Stimulated activated naive CD8-positive, alpha-beta T cell treated with anti-CD3 and anti-CD28 coated beads, Interleukin-15, amount 100 ng/mL, for 72 hours (primary cell): ENCODE data around the gene PLK5.
A peak's percentile ranks its signal among the peaks of the same experiment; 100 is the strongest.

ENCODE experiments used
- ATAC-seq: fragments of 150-1000 bp; cut with Tn5 transposase; 2 replicates; pipeline ENCODE4 v1.10.0; 2021; ENCODE audit warnings: mild to moderate bottlenecking, moderate library complexity
- DNase-seq, 2 donors: peaks; one replicate each; pipeline ENCODE4 v3.0.0; 2021 to 2022
- H3K27ac Mint-ChIP-seq, 2 donors: one replicate each; pipeline ENCODE4 v1.8.0; 2022; ENCODE audit warnings: mild to moderate bottlenecking in 2 of 2, mixed read lengths in 2 of 2, moderate library complexity in 2 of 2
- H3K27me3 Mint-ChIP-seq: one replicate; pipeline ENCODE4 v1.8.0; 2022; ENCODE audit warnings: mixed read lengths
- H3K4me1 Mint-ChIP-seq: one replicate; pipeline ENCODE4 v1.8.0; 2022; ENCODE audit warnings: mild to moderate bottlenecking, mixed read lengths
- H3K4me3 Mint-ChIP-seq, 2 donors: one replicate each; pipeline ENCODE4 v1.8.0; 2022; ENCODE audit warnings: mild to moderate bottlenecking in 2 of 2, mixed read lengths in 2 of 2, moderate library complexity in 1 of 2
- H3K9me3 Mint-ChIP-seq, 2 donors: one replicate each; pipeline ENCODE4 v1.8.0; 2022; ENCODE audit warnings: mixed read lengths in 2 of 2

Gene PLK5

GRCh38 chr19:1549332-1549945 is 25.6 kb downstream of the PLK5 start:
- DNase-seq, result no peak
- H3K4me3 Mint-ChIP-seq, result no peak overlapping the region
- no peaks in the 10 kb centered on the region for H3K9me3 Mint-ChIP-seq
- peak overlapping the region in 1 of 2 donors; percentile 7 for H3K27ac Mint-ChIP-seq
- H3K4me1 Mint-ChIP-seq, result peaks cover 7% of the 10 kb centered on the region
- no peak for ATAC-seq
- H3K27me3 Mint-ChIP-seq, result peaks cover 42% of the 10 kb centered on the region

- Mint-ChIP-seq H3K27ac (no peak overlapping the region), H3K9me3 (no peaks in the 10 kb centered on the region), H3K4me3 (no peak overlapping the region), H3K4me1 (peaks cover 2% of the 10 kb centered on the region), H3K27me3 (peaks cover 26% of the 10 kb centered on the region)
- no peak for ATAC-seq
- DNase-seq, result no peak
These were observed 27.5 kb downstream of the PLK5 start for GRCh38 chr19:1551068-1552040.

GRCh38 chr19:1553415-1553814 is 29.5 kb downstream of the PLK5 start:
- DNase-seq (no peak), ATAC-seq (no peak)
- Mint-ChIP-seq H3K9me3 (no peaks in the 10 kb centered on the region), H3K4me1 (no peaks in the 10 kb centered on the region), H3K27ac (no peak overlapping the region), H3K4me3 (no peak overlapping the region), H3K27me3 (peaks cover 13% of the 10 kb centered on the region)

- ATAC-seq, result no peak
- no peak for DNase-seq
- Mint-ChIP-seq H3K27me3 (peaks cover 13% of the 10 kb centered on the region), H3K4me3 (no peak overlapping the region), H3K27ac (no peak overlapping the region), H3K4me1 (no peaks in the 10 kb centered on the region), H3K9me3 (no peaks in the 10 kb centered on the region)
These were observed 31.1 kb downstream of the PLK5 start for GRCh38 chr19:1554968-1555367.

GRCh38 chr19:1555487-1556389 is 31.9 kb downstream of the PLK5 start:
- Mint-ChIP-seq H3K27me3 (peaks cover 13% of the 10 kb centered on the region), H3K4me1 (no peaks in the 10 kb centered on the region), H3K27ac (no peak overlapping the region), H3K9me3 (no peaks in the 10 kb centered on the region), H3K4me3 (no peak overlapping the region)
- no peak for DNase-seq
- ATAC-seq, result peak; percentile 67

- Mint-ChIP-seq H3K4me3 (no peak overlapping the region), H3K4me1 (no peaks in the 10 kb centered on the region), H3K9me3 (no peaks in the 10 kb centered on the region), H3K27ac (no peak overlapping the region), H3K27me3 (peaks cover 12% of the 10 kb centered on the region)
- ATAC-seq (peak; percentile 27), DNase-seq (no peak)
These were observed 32.7 kb downstream of the PLK5 start for GRCh38 chr19:1556390-1557070.

- Mint-ChIP-seq H3K4me3 (no peak overlapping the region), H3K27ac (no peak overlapping the region), H3K27me3 (no peaks in the 10 kb centered on the region), H3K4me1 (no peaks in the 10 kb centered on the region), H3K9me3 (no peaks in the 10 kb centered on the region)
- no peak for ATAC-seq
- no peak for DNase-seq
These were observed 34.7 kb downstream of the PLK5 start for GRCh38 chr19:1558552-1558951.

- no peaks in the 10 kb centered on the region for H3K9me3 Mint-ChIP-seq
- peak overlapping the region in 1 of 2 donors; percentile 80 for H3K27ac Mint-ChIP-seq
- H3K4me3 Mint-ChIP-seq, result no peak overlapping the region
- no peaks in the 10 kb centered on the region for H3K4me1 Mint-ChIP-seq
- no peaks in the 10 kb centered on the region for H3K27me3 Mint-ChIP-seq
- DNase-seq, result no peak
- ATAC-seq, result no peak
These were observed 36.5 kb downstream of the PLK5 start for GRCh38 chr19:1560286-1560882.

GRCh38 chr19:1561236-1561842 is 37.5 kb downstream of the PLK5 start:
- no peaks in the 10 kb centered on the region for H3K27me3 Mint-ChIP-seq
- no peak for DNase-seq
- no peak overlapping the region for H3K4me3 Mint-ChIP-seq
- no peak overlapping the region for H3K27ac Mint-ChIP-seq
- no peaks in the 10 kb centered on the region for H3K4me1 Mint-ChIP-seq
- H3K9me3 Mint-ChIP-seq, result no peaks in the 10 kb centered on the region
- ATAC-seq, result no peak

GRCh38 chr19:1563251-1563650 is 39.4 kb downstream of the PLK5 start:
- ATAC-seq, result no peak
- no peak overlapping the region for H3K27ac Mint-ChIP-seq
- no peak overlapping the region for H3K4me3 Mint-ChIP-seq

GRCh38 chr19:1566392-1567115 is 42.7 kb downstream of the PLK5 start:
- peak; percentile 28 for ATAC-seq
- Mint-ChIP-seq H3K27me3 (peaks cover 21% of the 10 kb centered on the region), H3K4me1 (peaks cover 18% of the 10 kb centered on the region), H3K27ac (no peak overlapping the region), H3K9me3 (no peaks in the 10 kb centered on the region), H3K4me3 (no peak overlapping the region)
- DNase-seq, result no peak

More at GRCh38 chr19:1563251-1563650, 39.4 kb downstream of the PLK5 start:
- H3K27me3 Mint-ChIP-seq, result no peaks in the 10 kb centered on the region
- DNase-seq, result no peak
- H3K4me1 Mint-ChIP-seq, result no peaks in the 10 kb centered on the region
- H3K9me3 Mint-ChIP-seq, result no peaks in the 10 kb centered on the region

- H3K27me3 Mint-ChIP-seq, result peaks cover 21% of the 10 kb centered on the region
- H3K9me3 Mint-ChIP-seq, result no peaks in the 10 kb centered on the region
- peak in 1 of 2 donors; percentile 16 for DNase-seq
- peak; percentile 13 for ATAC-seq
- H3K27ac Mint-ChIP-seq, result no peak overlapping the region
- H3K4me1 Mint-ChIP-seq, result peaks cover 22% of the 10 kb centered on the region
- H3K4me3 Mint-ChIP-seq, result peak overlapping the region; percentile 45 to 66
These were observed 43.4 kb downstream of the PLK5 start for GRCh38 chr19:1567116-1567847.

- peak; percentile 19 for ATAC-seq
- Mint-ChIP-seq H3K4me1 (peaks cover 22% of the 10 kb centered on the region), H3K27ac (no peak overlapping the region), H3K9me3 (no peaks in the 10 kb centered on the region), H3K27me3 (peaks cover 21% of the 10 kb centered on the region), H3K4me3 (no peak overlapping the region)
- DNase-seq, result no peak
These were observed 44.0 kb downstream of the PLK5 start for GRCh38 chr19:1567848-1568227.
